NCI-H1105 (cell line): ENCODE results near the gene CMAS.
"Not testable (repeated sequence)": the region's sequence is repeated elsewhere in the genome, so short reads cannot be mapped to it uniquely, and the experiment has no call there.

Experiments
- DNase-seq: peaks from one replicate; lab custom pipeline; 2025; lab: John Stamatoyannopoulos, UW

Gene CMAS

DNA sequence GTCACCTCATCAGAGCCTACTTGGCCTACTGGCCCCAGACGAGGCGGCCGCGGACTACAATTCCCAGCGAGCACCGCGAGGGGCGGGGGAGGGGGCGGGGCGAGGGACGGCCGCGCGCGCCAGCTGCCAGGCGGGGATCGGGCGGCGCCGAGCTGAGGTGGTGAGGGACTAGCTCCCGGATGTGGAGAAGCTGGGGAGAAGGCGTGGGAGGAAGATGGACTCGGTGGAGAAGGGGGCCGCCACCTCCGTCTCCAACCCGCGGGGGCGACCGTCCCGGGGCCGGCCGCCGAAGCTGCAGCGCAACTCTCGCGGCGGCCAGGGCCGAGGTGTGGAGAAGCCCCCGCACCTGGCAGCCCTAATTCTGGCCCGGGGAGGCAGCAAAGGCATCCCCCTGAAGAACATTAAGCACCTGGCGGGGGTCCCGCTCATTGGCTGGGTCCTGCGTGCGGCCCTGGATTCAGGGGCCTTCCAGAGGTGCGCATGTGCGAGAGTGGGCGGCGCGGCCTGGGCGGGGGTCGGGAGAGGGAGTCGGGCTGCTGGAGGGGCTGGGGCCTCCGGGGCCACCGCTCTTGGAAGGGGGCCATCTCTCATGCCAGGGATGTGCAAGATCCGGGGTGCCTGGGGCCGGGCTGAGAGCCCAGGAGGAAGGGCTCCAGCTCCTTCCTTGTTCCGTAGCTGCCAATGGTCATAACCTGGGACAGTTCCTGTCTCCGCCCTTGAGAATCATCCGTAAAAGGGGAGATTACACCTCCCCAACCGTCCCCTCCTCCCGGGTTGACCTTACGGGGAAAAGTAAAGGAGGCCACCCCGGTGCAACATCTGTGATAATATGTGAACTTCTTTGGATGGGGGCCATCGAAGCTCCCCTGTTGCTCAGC, at the start of gene CMAS:
Gene CMAS, plus strand, starts transcription at position 129 of the 878 bp plus-strand sequence. Its CDS starts 86 bp downstream, at position 215.
- DNase-seq, result peak; percentile 81

DNA sequence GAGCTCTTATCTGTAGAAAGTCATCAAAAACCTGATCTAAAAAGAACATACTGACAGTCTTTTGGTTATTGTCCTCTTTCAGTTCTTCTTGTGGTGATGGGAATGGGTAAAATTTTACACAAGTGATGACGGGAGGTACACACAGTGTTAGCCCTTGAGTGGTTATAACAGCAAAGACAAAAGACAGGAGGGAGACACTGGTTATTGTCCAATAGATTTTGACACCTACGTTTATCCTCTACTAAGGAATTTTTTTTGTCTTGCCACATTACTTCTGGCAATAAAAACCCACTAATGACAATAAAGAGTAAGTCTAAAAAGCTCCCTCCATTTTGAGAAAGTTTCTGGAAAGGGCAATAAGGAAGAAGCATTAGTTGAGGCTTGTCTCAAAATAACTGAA, 47.7 kb upstream of the CMAS start:
- DNase-seq, result no peak

DNA sequence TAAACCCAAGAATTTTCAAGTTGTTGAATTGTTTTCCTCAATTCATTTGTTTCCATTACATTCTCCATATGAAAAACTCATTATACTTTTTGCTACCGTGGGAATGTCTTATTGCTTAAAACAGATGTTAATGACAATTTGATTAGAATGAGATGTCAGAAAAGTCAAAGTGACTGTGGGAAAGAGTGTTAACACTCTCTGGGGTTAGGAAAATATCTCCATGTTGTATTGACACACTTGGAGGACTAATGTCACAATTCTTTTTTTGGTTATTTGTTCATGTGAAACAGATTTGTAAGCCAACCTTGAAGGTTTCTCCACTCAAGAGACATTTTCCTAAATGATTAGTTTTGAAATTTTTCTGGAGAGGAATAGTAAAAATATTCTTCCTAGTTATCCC, 47.2 kb upstream of the CMAS start:
- DNase-seq, result no peak

GRCh38 chr12:22002430-22002829, 43.6 kb upstream of the CMAS start:
- no peak for DNase-seq

DNA sequence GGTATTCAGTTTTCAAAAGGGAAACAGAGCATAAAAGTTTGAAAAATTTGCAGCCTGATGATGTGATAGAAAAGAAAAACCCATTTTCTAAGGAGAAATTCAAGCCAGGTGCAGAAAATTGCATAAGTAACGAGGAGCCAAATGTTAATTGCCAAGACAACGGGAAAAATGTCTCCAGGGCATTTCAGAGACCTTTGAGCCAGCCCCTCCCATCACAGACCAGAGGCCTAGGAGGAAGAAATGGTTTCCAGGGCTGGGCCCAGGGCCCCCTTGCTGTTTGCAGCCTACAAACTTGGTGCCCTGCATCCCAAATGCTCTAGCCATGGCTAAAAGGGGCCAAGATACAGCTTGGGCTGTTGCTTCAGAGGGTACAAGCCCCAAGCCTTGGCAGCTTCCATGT, 38.2 kb upstream of the CMAS start:
- not testable (repeated sequence) for DNase-seq

- DNase-seq, result no peak
These were observed 37.8 kb upstream of the CMAS start for GRCh38 chr12:22008196-22008595.

DNA sequence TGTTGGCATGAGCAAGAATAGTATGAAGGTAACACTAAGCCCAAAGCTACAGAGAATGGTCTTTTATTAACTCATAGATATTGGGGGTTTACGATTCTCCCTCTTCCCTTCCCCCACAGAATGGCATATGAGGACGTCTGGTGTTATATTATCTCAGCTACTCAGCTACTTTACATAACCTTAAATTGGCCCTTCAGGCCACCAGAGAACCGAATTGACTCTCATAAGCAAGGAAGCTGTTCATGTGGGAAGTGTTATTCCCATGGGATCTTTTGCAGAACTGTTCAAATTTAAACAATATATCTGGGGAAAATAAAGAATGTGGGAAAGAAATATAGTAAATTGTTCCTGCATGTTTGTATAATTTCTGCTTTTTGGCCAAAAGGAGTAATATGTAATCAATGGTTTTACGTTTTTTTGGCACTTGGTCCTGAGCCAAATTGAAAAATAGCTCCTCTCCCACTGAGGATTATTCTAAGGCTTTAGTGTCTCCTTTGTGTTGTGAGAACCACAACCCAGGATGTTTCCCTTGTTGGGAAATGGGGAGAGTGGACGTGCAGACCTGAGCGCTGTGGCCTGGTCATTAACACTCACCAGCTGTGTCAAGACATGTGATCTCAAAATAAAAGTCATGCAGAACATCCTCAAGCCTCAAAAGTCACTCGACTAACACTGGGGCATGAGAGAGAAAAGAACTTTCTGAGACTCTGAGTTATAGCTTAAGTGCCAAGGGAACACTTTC, 31.8 kb upstream of the CMAS start:
- DNase-seq, result no peak

GRCh38 chr12:22014783-22015144, 31.3 kb upstream of the CMAS start:
- no peak for DNase-seq

DNA sequence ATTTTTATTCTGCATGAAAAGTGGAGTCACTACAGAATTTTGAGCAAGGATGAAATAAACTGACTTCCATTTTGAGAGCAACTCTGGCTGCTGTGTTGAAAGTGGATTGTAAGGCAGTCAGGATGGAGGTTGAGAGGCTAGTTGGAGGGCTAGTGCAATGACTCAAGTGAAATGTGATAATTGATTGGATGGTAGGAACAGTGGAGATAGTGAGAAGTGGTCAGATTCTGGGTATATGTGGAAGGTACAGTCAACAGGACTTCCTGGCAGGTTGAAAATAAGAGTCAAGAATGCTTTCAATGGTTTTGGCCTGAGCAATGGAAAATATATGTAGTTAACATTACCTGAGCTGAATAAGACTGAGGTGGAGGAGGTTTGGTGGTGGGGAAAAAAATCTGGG, 29.0 kb upstream of the CMAS start:
- DNase-seq, result no peak

DNA sequence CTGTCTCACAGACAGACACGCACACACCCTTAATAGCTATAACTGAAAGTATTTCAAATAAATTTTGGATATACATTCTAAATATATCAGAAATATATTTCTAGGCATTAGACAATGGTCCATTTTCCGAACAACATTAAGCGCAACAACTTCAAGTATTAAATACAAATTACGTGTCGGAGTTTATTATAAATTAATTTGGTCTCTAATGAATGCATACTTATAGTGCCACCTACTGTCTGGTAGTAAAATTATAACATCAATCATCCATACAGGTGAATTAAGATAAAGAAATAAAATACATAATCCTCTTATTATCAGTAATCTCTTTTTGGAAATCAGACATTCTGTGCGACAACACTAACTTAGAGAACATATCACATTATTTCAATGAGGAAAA, 27.2 kb upstream of the CMAS start:
- DNase-seq, result no peak

DNA sequence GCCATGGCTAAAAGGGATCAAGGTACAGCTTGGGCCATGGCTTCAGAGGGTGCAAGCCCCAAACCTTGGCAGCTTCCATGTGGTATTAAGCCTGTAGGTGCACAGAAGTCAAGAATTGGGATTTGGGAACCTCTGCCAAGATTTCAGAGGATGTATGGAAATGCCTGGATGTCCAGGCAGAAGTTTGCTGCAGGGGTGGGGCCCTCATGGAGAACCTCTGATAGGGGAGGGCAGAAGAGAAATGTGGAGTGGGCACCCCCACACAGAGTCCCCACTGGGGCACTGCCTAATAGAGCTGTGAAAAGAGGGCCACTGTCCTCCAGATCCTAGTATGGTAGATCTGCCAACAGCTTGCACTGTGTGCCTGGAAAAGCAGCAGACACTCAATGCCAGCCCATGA, 22.5 kb upstream of the CMAS start:
- DNase-seq, result not testable (repeated sequence)

GRCh38 chr12:22029491-22029890, 16.5 kb upstream of the CMAS start:
- no peak for DNase-seq

GRCh38 chr12:22029991-22030390, 16.0 kb upstream of the CMAS start:
- peak; percentile 11 for DNase-seq

DNA sequence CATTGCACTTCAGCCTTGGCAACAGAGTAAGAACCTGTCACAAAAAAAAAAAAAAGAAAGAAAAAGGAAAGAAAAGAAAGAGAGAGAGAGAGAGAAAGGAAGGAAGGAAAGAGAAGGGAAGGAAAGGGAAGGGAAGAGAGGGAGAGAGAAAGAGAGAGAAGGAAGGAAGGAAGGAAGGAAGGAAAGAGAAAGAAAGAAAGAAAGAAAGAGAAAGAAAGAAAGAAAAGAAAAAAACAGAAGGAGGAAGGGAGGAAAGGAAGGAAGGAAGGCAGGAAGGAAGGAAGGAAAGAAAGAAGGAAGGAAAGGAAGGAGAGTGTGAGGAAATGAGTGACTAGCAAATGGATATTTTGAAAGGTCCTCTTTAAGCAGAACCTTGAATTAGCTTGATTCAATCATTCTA, 13.3 kb upstream of the CMAS start:
- no peak for DNase-seq

GRCh38 chr12:22034709-22035506, 11.1 kb upstream of the CMAS start:
- DNase-seq, result no peak

- DNase-seq, result no peak
These were observed 8.1 kb upstream of the CMAS start for GRCh38 chr12:22037947-22038346.

DNA sequence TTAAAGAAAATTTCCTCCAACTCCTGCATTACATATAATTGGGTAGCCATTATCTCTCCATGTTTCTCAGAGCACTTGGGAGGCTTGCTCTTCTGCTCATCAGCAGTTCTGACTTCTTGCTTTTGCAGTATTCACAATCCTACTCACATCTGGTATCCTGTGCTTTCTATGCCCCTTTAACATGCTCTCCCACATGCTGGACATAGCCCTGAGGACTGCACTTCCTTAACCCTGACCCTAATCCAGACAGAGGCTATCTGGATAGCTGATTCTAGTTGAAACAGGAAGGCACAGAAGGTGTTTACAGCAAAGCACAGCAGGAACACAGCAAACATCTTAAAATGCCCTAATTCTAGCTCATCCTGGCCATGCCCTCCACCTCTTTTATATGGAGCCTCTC, 7.3 kb upstream of the CMAS start:
- no peak for DNase-seq

DNA sequence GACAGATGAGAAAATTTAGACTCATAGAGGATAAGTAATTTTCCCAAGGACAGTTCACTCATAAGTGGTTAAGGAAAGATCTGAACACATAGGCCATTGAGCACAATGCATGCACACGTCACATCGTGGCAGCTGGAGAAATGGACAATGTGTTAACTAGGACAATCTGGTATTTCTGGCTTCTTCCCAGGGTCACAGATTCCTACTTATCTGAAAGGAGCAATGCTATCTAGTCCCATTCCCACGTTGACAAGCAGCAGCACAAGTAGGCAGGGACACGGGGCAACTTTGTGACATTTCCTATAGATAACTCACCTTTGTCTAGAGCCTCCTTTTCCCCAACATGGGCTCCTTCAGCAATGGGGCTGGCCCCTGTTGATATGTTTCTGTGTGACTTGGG, 6.7 kb upstream of the CMAS start:
- no peak for DNase-seq

- no peak for DNase-seq
These were observed 2.9 kb upstream of the CMAS start for GRCh38 chr12:22042976-22043669.

GRCh38 chr12:22043943-22044342, 2.1 kb upstream of the CMAS start:
- no peak for DNase-seq

DNA sequence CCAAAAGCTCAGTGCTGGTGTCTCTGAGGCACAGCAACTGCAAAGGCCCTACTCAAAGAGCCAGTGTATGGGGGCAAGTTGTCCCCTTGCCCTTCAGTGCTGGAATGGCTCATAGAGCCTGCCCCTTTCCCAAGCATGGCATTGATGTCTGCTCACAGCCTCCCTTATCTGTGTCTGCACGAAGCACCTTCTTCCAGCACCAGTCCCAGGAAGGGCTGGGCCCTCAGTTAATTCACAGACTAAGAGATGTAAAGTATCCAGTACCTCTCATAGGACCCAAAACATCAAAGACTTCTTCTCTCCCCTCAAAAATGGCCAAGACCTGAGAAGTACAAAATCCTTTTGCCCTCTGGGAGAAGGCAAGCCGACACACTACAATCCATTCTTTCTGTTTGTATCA, 1.6 kb upstream of the CMAS start:
- no peak for DNase-seq

- no peak for DNase-seq
These were observed 961 bp downstream of the CMAS start for GRCh38 chr12:22046968-22047390.
